ENCODE results near the gene ANKRD39.

Gene ANKRD39

GRCh38 chr2:96852667-96853066 is 5.1 kb downstream of the ANKRD39 start:
- DNase-seq = no peak

GRCh38 chr2:96848264-96848663 is 9.6 kb downstream of the ANKRD39 start:
- DNase-seq = no peak

GRCh38 chr2:96847586-96847985 is 10.2 kb downstream of the ANKRD39 start:
- no peak for DNase-seq

- DNase-seq = no peak
Observed at GRCh38 chr2:96846825-96847224, 11.0 kb downstream of the ANKRD39 start.

GRCh38 chr2:96844405-96844808 is 13.4 kb downstream of the ANKRD39 start:
- DNase-seq = no peak

- no peak for DNase-seq
Observed at GRCh38 chr2:96843538-96844268, 14.1 kb downstream of the ANKRD39 start, which contains the start of gene ANKRD23. Gene ANKRD23, minus strand, starts transcription at chr2:96844021. Its CDS starts 29 bp downstream, at chr2:96843992.

- DNase-seq = no peak
Observed at GRCh38 chr2:96842600-96842999, 15.2 kb downstream of the ANKRD39 start.

GRCh38 chr2:96841701-96842495 is 15.9 kb downstream of the ANKRD39 start:
- no peak for DNase-seq

GRCh38 chr2:96839875-96840850 is 17.7 kb downstream of the ANKRD39 start:
- DNase-seq = no peak

GRCh38 chr2:96839293-96839874 is 18.4 kb downstream of the ANKRD39 start:
- peak; percentile 80 for DNase-seq

- DNase-seq = no peak
Observed at GRCh38 chr2:96838345-96839292, 19.2 kb downstream of the ANKRD39 start.

GRCh38 chr2:96837575-96837974 is 20.2 kb downstream of the ANKRD39 start:
- DNase-seq = no peak

- DNase-seq = no peak
Observed at GRCh38 chr2:96835830-96836229, 22.0 kb downstream of the ANKRD39 start.

GRCh38 chr2:96832754-96833507 is 24.9 kb downstream of the ANKRD39 start:
- DNase-seq = no peak

- DNase-seq = no peak
Observed at GRCh38 chr2:96832408-96832753, 25.4 kb downstream of the ANKRD39 start.

- no peak for DNase-seq
Observed at GRCh38 chr2:96831679-96832078, 26.1 kb downstream of the ANKRD39 start.

- DNase-seq = no peak
Observed at GRCh38 chr2:96830044-96830562, 27.7 kb downstream of the ANKRD39 start.

- no peak for DNase-seq
Observed at GRCh38 chr2:96828874-96829273, 28.9 kb downstream of the ANKRD39 start.

GRCh38 chr2:96828436-96828835 is 29.4 kb downstream of the ANKRD39 start:
- DNase-seq = no peak

GRCh38 chr2:96826546-96827278 is 31.1 kb downstream of the ANKRD39 start:
- DNase-seq = no peak
